ENCODE data around the gene CCNJ.
"Not testable (repeated sequence)": the region's sequence is repeated elsewhere in the genome, so short reads cannot be mapped to it uniquely, and the experiment has no call there.

The CCNJ gene, protein sequence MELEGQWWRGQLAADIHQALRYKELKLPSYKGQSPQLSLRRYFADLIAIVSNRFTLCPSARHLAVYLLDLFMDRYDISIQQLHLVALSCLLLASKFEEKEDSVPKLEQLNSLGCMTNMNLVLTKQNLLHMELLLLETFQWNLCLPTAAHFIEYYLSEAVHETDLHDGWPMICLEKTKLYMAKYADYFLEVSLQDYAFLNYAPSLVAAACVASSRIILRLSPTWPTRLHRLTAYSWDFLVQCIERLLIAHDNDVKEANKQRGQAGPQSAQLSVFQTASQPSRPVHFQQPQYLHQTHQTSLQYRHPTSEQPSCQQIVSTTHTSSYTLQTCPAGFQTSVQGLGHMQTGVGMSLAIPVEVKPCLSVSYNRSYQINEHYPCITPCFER

DNA sequence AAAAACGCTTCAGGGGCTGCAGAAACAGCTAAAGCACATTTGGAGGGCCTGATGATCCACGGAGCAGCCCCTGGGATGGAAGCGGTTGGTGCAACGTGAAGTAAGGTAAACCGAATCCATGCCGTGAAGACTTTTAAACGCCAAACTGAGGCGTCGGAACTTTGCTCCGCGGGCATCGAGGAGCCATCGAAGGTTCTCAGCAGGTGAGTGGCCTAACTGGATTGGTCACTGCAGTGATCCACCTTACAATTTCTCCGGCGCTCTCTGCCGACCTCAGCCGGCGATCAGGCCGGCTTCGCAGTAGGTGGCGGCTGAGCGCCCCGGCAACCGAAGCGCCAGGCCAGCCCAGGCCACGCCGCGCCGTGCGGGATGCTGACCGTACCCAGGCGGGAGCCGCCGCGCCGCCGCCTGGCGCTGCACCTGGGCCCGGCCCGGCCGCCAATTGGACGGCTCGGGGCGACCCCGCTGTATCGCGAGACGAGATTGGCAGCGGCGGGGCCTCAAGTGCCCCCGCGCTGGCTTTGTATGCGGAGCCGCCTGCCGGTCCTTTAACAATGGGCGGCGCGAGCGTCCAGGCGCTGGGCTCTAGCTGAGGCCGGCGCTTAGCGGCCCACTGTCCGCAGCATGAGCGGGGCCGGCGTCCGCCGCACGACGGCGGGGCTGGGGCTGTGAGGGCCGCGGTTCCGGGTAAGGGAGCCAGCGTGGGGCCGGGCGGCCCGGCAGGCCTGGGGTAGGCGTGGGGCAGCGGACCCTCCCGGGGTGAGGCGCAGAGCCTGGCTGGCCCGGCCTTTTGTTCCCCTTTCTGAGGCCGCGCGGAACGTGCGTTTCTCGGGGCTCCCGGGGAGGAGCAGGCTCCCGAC lies at the start of gene CCNJ:
TSS of gene CCNJ (plus strand) at position 551 of the 860 bp plus-strand sequence. CDS start 811 bp downstream, outside the sequence.
- DNase-seq (ENCODE audit: low read depth), result peak; percentile 46

DNA sequence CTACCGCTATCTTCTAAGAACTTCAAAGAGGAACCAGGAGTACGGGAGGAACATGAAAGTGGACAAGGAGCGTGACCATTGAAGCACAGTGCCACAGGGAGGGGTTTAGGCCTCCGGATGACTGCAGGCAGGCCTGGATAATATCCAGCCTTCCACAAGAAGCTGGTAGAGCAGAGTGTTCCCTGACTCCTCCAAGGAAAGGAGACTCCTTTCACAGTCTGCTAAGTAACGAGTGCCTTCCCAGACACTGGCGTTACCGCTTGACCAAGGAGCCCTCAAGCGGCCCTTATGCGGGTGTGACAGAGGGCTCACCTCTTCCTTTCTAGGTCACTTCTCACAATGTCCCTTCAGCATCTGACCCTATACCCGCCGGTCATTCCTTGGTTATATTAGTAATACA lies 49.0 kb upstream of the CCNJ start:
- not testable (repeated sequence) for DNase-seq (ENCODE audit: low read depth)

DNA sequence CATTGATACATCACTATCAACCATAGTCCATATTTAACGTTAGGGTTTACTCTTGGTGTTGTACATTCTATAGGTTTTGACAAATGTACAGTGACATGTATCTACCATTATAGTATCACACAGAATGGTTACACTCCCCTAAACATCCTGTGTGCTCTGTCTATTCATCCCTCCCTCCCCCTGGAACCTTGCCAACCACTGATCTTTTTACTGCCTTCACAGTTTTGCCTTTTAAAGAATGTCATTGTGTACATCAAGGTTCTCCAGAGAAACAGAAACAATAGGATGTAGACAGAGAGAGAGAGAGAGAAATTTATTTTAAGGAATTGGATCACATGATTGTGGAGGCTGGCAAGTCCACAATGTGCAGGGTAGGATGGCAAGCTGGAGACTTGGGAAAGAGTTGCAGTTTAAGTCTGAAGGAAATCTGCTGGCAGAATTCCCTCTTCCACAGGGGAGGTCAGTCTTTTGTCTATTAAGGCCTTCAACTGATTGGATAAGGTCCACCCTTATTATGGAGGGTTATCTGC lies 45.1 kb upstream of the CCNJ start:
- DNase-seq (ENCODE audit: low read depth), result no peak

DNA sequence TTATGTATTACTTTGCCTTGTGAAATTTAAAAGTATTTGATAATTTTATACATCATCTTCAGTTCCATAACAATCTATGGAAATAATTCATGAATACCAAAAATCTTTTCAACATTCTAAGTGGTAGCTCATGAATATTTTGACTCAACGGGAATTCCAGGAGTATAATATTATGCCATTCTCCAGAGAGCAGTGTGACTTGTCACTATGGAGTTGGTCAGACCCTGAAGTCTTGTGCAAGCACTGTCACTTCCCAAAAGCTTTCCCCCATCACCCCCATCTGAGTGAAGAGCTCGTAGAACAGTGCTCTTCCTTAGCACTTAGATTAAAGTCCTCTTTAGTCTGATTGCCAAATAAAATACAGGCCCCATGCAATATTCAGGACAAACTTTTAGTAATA lies 29.4 kb upstream of the CCNJ start:
- no peak for DNase-seq (ENCODE audit: low read depth)

DNA sequence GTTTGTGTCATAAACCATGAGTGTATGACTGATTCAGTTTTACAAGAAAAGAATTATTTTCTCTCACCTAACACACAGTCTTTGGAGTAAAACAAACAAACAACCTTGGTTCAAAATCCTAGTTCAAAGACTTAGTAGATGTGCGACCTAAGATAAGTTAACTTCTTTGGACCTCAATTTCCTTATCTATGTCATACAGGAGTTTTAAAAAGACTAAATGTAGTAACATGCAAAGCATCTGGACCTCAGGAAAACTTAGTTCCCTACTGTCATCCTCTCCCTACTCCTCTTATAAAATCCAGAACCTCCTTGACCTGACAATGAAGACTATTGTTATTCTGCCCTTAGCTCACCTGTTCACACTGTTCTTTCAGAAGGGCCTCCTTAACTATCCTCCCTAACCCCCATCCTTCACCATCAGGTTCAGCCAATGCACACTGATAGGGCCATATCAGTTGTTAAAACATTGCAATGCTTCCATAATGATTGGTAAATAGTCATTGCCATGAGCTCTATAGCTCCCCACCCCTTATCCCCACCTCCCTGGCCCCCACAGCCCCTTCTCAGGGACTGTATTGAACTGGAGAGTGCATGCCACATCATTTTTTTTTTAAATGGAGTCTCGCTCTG lies 28.8 kb upstream of the CCNJ start:
- no peak for DNase-seq (ENCODE audit: low read depth)

DNA sequence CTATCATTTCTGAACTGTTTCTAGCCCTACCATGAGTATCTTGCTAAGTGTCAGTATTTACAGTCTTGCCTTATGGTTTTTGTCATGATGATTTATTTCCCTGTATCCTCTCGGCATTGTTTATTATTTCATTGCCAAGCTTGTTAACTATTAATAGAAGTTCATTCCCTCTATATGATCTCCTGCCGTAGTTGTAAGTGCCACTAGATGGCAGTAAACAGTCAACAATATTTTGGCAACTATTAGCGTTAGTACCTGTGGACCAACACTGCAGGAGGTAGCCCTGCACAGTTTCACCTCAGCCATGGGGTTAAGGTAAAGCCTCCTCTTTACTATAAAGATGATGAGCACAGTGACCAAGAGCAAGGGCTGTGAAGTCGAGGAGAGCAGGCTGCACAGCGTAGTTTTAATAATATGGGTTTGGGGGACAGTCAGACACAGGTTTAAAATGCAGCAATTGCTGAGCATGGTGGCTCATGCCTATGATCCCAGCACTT lies 26.1 kb upstream of the CCNJ start:
- peak; percentile 19 for DNase-seq (ENCODE audit: low read depth)

DNA sequence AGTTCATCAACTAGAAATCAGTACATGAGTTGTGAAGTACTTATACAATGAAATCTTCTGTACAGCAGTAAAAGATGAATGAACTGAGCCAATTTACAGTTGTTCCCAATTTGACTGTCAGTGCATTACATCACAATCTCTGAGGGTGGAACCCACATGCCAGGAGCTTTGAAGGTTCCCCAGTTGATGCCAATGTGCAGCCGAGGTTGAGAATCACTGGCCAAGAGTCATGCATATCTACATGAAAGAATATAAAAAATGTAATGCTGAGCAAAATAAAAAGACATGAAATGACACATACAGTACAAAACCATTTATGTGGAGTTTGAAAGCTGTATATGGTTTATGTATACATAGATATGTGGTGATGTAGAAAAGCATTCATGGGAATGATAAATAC lies 22.1 kb upstream of the CCNJ start:
- no peak for DNase-seq (ENCODE audit: low read depth)

DNA sequence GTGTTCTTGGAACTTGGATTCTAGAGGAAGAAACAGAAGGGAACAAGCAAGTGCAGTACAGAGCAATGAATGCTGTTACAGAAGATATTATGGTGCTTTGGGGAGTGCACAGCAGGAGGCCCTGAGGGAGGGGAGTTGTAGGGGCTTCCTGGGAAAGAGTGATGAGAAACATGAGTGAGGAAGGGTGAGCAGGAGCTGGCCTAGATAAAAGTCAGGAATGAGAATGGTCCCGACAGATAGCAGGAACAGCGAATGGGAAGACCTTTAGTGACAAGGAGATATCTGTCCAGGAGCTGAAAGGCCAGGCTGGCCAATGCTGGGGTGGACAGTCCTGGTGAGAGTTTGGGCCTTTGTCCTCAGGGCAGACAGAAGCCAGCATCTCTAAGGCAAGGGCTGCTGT lies 20.6 kb upstream of the CCNJ start:
- DNase-seq (ENCODE audit: low read depth), result no peak

DNA sequence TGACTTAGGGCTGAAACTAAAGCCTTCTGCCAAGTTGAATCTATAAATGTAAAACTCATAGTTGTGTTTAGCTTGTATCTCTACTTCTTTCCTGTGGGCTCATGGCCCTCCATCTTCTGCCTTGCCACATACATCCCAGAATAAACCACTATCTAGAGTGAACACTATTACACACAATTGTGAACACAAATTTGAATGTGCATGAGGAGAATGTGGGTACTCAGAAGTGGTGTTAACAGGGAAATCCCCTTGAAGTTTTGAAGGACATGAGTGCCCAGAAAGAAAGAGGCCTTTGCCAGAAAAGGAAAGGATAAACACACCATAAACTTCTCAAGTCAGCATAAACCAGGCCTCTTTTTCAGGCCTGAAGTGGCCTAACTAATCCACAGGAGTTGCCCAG lies 20.2 kb upstream of the CCNJ start:
- no peak for DNase-seq (ENCODE audit: low read depth)

DNA sequence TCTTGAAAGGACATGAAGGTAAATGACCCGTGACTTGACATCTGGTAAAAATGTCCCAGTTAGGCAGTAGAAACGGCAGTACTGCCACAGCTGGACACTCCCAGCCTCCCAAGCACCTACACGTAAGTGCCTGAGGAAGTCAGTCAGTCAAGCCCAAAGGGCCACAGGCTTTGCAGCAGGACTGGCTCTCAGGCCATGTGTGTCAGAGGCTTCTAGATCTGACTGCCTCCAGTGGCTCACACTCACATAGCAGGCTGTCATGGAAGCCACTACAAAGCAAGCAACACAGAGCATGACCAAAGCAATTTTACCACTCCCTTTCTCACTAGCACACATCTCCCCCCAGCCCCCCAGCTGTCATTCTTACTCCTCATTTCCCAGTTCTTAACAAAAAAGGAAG lies 17.8 kb upstream of the CCNJ start:
- DNase-seq (ENCODE audit: low read depth), result no peak

DNA sequence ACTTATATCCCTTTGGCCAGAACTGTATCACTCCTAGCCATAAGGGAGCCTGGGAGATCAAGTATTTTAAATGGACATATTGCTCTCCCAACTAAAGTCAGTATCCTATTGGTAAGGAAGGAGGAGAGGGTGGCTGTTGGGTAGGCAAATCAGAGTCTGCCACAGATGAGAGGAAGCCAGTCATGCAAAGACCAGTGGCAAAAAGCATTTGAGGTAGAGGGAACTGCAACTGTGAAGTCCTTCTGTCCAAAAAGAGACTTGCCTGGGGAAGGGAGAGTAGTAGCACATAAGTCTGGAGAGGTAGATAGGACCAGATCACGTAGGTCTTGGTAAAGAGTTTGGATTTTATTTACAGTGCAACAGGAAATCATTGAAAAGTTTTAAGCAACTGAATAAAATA lies 8.8 kb upstream of the CCNJ start:
- DNase-seq (ENCODE audit: low read depth), result no peak

DNA sequence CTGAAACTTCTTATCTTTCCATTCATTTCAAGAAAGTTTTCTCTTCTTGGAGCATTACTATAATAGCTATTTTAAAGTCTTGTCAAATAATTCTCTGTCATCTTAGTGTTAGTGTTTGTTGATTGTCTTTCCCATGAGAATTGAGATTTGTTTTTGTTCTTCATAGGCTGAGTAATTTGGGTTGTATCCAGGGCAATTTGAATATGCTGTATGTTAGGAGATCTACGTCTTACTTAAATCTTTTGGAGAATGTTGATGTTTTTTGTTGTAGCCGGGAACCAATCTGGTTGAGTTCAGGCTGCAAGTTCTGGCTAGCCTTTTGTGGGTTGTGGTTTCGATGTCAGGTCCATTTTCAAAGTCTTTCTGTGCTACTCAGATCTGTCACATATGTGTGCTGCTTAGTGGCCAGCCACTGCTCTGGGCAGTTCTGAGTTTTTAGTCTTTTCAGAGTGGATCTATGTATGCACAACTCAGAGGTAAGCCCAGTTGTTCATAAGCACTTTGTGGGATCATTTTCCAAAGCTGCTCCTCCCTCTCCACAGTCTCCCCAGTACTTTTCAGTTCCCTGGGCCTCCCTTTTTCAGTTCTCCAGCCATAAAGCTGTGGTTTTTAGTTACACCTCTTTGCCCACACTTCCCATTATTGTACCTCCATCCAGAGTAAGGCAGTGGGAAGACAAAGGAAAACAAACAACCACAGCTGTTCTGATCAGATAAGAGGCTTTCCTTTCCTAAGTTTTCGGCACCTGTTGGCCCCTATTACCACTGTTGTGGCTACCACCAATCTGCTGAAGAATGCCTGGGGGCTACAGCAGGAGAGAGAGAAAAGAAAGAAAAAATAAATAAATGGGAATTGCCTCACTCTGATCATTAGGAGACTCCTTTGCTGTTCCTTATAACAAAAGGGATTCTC lies 4.7 kb upstream of the CCNJ start:
- DNase-seq (ENCODE audit: low read depth), result no peak

DNA sequence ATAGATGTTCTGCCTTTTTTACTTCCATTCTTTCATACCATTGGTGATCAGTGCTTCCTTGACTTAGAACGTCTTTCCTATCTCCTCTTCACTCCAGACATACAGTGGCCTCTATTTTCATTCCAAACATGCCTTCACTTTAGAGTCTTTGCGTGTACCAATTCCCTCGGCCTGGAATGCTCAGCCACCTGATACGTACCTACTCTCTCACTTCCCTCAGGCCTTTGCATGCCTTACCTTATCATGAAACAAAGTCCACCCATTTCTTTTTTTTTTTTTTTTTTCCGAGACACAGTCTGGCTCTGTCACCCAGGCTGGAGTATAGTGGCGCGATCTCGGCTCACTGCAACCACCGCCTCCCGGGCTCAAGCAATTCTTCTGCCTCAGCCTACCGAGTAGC lies 2.2 kb upstream of the CCNJ start:
- DNase-seq (ENCODE audit: low read depth), result no peak

DNA sequence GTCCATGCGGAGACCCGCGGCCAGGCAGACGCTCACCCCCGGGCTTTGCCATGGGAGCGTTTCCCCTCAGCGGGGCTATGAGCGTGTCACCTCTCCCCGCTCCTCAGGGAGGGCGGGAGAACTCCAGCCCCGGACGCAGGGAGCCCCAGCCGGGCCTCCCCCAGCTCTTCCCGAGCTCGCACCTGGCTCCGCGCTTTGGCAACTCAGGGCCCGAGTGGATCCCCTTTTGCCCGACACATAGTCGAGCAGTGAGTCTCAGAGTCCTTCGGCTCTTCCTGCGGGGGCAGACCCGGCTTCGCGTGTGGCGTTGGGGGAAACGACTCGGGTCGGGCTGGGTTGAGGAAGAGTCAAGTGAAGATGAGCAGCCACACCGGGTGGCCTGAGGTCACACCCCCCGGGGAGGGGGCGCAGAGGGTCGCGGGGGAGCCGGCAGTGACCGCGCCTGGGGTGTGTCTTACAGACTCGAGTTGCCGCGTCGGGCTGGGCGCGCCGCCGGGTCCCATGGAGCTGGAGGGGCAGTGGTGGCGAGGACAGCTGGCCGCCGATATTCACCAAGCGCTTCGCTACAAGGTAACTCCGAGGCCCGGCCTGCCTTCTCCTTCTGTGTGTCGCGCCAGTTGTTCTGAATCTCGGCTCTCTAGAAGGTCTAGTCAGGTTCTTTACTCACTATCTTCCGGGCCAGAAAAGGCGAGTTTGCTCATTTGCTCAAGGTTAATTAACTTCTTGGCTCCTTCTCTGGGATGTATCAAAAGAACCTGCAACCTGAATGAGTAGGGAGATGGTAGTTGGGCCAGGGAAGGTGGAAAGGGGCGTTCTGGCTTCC lies 721 bp downstream of the CCNJ start:
- peak; percentile 3 for DNase-seq (ENCODE audit: low read depth)

DNA sequence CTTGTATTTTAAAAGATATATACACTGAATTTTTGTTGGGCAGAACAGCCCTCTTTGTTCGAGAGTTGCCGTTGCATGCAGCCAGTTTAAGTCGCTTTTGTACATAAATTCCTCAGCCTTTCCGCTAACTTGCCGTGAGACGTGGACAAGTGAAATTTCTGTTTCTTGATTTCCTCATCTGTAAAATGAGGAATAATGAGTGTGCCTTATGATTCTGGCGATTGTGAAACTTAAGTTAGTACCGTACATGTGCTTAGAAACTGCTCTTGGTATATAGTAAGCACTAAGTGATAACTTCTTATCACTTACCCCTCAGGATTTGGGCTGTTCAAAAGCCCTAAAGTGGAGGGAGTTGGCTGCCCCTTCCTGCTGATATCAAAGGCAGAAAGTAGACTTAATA lies 1.4 kb downstream of the CCNJ start:
- peak; percentile 32 for DNase-seq (ENCODE audit: low read depth)

DNA sequence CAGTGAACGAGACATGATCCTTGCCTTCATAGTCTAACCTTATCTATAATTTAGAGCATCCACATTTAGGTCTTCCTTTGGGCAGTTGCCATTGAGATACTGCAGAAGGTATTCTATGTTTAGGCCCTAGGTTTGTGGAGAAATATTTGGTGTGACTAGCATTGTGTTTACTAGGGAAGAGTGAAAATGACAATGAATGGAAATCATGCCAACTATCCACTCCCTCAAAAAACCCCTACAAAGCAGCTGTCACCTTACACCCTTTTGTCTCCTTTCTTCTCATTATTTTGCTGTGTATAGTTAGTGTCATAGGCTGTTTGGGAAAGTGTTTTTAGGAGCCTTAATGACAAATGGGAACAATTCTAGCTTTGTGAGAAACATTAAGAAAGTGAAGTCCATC lies 3.2 kb downstream of the CCNJ start:
- no peak for DNase-seq (ENCODE audit: low read depth)

DNA sequence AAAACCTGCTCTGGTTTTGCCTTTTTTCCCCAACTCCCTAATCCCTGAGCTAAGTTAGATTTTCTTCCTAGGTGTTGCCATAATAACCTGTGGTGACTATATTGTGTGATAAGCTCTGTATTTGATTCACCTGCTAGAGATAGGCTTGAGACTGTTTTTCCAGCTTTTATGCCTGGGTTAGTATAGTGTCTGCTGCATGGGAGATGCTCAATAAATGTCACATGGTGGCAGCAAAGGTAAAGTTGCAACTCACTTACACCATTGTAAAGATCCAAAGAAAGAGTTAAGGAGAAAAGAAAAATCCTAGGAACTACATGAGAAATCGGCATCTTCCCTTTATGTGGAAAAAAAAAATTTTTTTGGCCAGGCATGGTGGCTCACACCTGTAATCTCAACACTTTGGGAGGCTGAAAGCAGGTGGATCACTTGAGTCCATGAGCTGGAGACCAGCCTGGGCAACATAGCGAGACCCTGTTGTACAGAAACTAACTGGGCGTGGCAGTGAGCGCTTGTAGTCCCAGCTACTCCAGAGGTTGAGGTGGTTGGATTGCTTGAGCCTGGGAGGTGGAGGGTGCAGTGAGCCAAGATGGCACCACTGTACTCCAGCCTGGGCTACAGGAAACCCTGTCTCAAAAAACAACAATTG lies 3.7 kb downstream of the CCNJ start:
- no peak for DNase-seq (ENCODE audit: low read depth)

DNA sequence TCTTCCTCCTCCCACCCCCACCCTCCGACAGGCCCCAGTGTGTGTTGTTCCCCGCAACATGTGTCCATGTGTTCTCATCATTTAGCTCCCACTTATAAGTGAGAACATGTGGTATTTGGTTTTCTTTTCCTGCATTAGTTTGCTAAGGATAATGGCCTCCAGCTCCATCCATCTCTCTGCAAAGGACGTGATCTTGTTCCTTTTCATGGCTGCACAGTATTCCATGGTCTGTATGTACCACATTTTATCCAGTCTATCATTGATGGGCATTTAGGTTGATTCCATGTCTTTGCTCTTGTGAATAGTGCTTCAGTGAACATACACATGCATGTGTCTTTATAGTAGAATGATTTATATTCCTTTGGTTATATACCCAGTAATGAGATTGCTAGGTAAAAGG lies 4.5 kb downstream of the CCNJ start:
- not testable (repeated sequence) for DNase-seq (ENCODE audit: low read depth)

DNA sequence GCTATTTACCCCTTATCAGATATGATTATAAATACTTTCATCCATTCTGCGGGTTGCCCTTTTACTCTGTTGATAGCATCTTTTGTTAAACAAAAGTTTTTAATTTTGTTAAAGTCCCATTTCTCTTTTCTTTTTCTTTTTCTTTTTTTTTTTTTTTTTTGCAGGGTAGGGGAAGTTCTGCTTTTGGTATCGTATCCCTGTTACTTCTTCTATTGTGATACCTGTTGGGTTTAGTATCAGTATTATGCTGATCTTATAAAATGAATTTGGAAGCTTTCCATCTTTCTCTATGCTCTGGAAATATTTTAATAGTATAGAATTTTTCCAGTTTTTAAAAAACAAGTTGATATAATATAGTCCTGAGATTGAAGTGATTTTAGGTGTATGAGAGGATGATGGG lies 6.0 kb downstream of the CCNJ start:
- DNase-seq (ENCODE audit: low read depth), result no peak

DNA sequence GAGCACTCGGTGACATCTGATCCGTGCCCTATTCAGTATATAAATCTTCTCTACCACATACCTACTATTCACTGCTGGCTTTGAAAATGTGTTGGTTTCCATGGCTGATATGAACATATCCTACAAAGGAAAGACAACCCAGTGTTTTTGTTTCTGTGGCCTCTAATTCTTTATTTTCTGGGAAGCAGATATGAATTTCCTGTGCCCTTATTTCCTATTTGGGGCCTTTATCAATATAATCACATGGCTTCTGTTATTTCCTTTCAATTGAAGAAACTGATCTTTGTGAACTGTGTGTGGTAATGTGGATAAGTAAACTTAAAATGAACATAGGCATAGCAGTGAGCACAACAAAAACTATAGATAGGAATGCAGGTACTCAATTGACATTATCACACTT lies 10.6 kb downstream of the CCNJ start:
- no peak for DNase-seq (ENCODE audit: low read depth)
